ENCODE data around the gene LRRC3. TPM values are rescaled to one million over a fixed set of nuclear protein-coding genes. Genes with fewer than 3 reads are reported as not detected.
"Not testable (repeated sequence)": the region's sequence is repeated elsewhere in the genome, so short reads cannot be mapped to it uniquely, and the experiment has no call there.

Gene LRRC3
- total RNA-seq, 1 donor from 2014 or later, result 3.0 TPM

GRCh38 chr21:44499631-44500030 is 44.3 kb downstream of the LRRC3 start:
- no peak overlapping the region for H3K4me3 ChIP-seq (ENCODE audit: low read depth, low read length)
- TF ChIP-seq, protein P1, sequence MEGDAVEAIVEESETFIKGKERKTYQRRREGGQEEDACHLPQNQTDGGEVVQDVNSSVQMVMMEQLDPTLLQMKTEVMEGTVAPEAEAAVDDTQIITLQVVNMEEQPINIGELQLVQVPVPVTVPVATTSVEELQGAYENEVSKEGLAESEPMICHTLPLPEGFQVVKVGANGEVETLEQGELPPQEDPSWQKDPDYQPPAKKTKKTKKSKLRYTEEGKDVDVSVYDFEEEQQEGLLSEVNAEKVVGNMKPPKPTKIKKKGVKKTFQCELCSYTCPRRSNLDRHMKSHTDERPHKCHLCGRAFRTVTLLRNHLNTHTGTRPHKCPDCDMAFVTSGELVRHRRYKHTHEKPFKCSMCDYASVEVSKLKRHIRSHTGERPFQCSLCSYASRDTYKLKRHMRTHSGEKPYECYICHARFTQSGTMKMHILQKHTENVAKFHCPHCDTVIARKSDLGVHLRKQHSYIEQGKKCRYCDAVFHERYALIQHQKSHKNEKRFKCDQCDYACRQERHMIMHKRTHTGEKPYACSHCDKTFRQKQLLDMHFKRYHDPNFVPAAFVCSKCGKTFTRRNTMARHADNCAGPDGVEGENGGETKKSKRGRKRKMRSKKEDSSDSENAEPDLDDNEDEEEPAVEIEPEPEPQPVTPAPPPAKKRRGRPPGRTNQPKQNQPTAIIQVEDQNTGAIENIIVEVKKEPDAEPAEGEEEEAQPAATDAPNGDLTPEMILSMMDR (conservative IDR thresholded peaks at IDR 0.05; ENCODE audit: low read depth, low read length), result no peak
- DNase-seq (ENCODE audit: low read depth), result no peak

DNA sequence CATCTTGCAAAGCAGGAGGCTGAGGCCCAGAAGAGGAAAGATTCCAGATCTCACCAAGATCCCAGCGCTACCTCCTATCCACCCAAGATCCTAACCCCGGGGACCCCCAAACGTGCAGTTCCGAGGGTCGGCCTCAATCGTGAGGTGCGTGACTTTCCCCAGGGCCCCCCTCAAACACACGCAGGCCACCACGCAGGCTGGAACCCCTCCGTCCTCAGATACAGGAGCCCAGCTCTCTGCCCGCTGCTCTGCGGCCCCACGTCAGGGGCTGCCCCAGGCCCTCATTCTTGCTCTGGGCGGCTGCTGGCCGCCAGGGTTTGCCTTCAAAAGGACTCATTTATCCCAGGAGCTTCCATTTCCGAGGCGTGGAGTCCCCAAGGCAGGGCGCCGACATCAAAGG is 44.8 kb downstream of the LRRC3 start:
- H3K4me3 ChIP-seq (ENCODE audit: low read depth, low read length), result no peak overlapping the region
- DNase-seq (ENCODE audit: low read depth), result no peak
- TF ChIP-seq, protein P1 (conservative IDR thresholded peaks at IDR 0.05; ENCODE audit: low read depth, low read length), result no peak

DNA sequence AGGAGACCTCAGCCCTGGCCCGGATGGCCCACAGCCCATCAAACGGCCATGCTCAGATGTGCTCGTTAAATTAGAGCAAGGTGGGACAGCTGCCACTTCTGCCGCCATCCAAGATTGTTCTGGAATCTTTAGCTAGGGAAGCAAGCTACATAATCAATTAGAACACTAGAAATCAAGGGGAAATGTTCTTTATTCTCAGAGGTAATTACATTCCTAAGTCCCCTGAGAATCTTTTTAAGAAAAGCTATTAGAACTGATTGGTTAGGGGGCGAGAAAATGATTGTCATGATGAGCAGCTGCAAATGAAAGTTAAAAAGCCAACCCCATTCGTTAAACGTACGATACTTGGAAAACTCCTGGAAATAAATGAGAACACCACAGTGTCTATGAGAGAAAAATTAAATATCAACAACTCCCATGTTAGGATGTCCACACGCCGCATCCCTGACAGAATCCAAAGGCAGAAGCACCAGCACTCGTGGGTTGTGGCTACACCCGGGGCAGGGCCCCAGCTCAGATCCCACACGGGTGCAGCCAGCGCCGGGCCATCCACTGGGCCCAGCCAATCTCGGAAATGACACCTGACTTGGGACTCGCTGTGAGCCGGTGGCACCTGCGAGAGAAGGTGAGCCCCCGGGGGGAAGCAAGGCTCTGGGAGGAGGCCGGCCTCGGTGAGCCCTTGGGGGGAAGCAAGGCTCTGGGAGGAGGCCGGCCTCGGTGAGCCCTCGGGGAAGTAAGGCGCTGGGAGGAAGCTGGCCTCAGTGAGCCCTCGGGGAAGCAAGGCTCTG is 47.1 kb downstream of the LRRC3 start:
- H3K4me3 ChIP-seq (ENCODE audit: low read depth, low read length), result no peak overlapping the region
- DNase-seq (ENCODE audit: low read depth), result no peak
- TF ChIP-seq, protein P1 (conservative IDR thresholded peaks at IDR 0.05; ENCODE audit: low read depth, low read length), result no peak

GRCh38 chr21:44503006-44503889 is 47.9 kb downstream of the LRRC3 start:
- DNase-seq (ENCODE audit: low read depth); H3K4me3 ChIP-seq (ENCODE audit: low read depth, low read length): not testable (repeated sequence)

DNA sequence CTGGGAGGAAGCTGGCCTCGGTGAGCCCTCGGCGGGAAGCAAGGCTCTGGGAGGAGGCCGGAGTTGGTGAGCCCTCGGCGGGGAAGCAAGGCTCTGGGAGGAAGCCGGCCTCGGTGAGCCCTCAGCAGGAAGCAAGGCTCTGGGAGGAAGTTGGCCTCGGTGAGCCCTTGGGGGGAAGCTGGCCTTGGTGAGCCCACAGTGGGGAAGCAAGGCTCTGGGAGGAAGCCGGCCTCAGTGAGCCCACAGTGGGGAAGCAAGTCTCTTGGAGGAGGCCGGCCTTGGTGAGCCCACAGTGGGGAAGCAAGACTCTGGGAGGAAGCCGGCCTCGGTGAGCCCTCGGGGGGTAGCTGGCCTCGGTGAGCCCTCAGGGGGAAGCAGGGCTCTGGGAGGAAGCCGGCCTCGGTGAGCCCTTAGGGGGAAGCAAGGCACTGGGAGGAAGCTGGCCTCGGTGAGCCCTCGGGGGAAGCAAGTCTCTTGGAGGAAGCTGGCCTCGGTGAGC is 48.6 kb downstream of the LRRC3 start:
- TF ChIP-seq, protein P1 (conservative IDR thresholded peaks at IDR 0.05; ENCODE audit: low read depth, low read length), result no peak
- no peak for DNase-seq (ENCODE audit: low read depth)

GRCh38 chr21:44505673-44506278 is 50.5 kb downstream of the LRRC3 start:
- TF ChIP-seq, protein P1 (conservative IDR thresholded peaks at IDR 0.05; ENCODE audit: low read depth, low read length), result no peak
- peak; percentile 1 for DNase-seq (ENCODE audit: low read depth)

More for the DNA sequence above, 48.6 kb downstream of the LRRC3 start:
- no peak overlapping the region for H3K4me3 ChIP-seq (ENCODE audit: low read depth, low read length)

More at GRCh38 chr21:44505673-44506278, 50.5 kb downstream of the LRRC3 start:
- no peak overlapping the region for H3K4me3 ChIP-seq (ENCODE audit: low read depth, low read length)

All from epithelial cell of proximal tubule (primary cell).